ENCODE data around the gene POLR3E.
A peak's percentile ranks its signal among the peaks of the same experiment; 100 is the strongest.

Gene POLR3E

GRCh38 chr16:22297114-22297870 is at the start of gene POLR3E:
POLR3E (plus strand) TSS chr16:22297409; CDS start chr16:22302969, 5,560 bp downstream.
- DNase-seq, result peak; percentile 98
- in situ Hi-C loops (cut with HindIII; ENCODE audit: low pct_ligation_motif_present, low pct_unique_long_range_greater_than_20kb, low sequenced_read_pairs), result no loop called here

GRCh38 chr16:22250522-22250921 is 46.7 kb upstream of the POLR3E start:
- in situ Hi-C loops (cut with HindIII; ENCODE audit: low pct_ligation_motif_present, low pct_unique_long_range_greater_than_20kb, low sequenced_read_pairs), result no loop called here
- no peak for DNase-seq

- in situ Hi-C loops (cut with HindIII; ENCODE audit: low pct_ligation_motif_present, low pct_unique_long_range_greater_than_20kb, low sequenced_read_pairs), result no loop called here
Measured at GRCh38 chr16:22252317-22252716, 44.9 kb upstream of the POLR3E start.

GRCh38 chr16:22253272-22253671 is 43.9 kb upstream of the POLR3E start:
- in situ Hi-C loops (cut with HindIII; ENCODE audit: low pct_ligation_motif_present, low pct_unique_long_range_greater_than_20kb, low sequenced_read_pairs), result no loop called here
- no peak for DNase-seq

More at GRCh38 chr16:22252317-22252716, 44.9 kb upstream of the POLR3E start:
- DNase-seq, result no peak

- in situ Hi-C loops (cut with HindIII; ENCODE audit: low pct_ligation_motif_present, low pct_unique_long_range_greater_than_20kb, low sequenced_read_pairs), result no loop called here
- no peak for DNase-seq
Measured at GRCh38 chr16:22255335-22255734, 41.9 kb upstream of the POLR3E start.

- no peak for DNase-seq
- in situ Hi-C loops (cut with HindIII; ENCODE audit: low pct_ligation_motif_present, low pct_unique_long_range_greater_than_20kb, low sequenced_read_pairs), result no loop called here
Measured at GRCh38 chr16:22257440-22257839, 39.8 kb upstream of the POLR3E start.

- no peak for DNase-seq
- in situ Hi-C loops (cut with HindIII; ENCODE audit: low pct_ligation_motif_present, low pct_unique_long_range_greater_than_20kb, low sequenced_read_pairs), result no loop called here
Measured at GRCh38 chr16:22260490-22260889, 36.7 kb upstream of the POLR3E start.

- in situ Hi-C loops (cut with HindIII; ENCODE audit: low pct_ligation_motif_present, low pct_unique_long_range_greater_than_20kb, low sequenced_read_pairs), result no loop called here
- no peak for DNase-seq
Measured at GRCh38 chr16:22262460-22262859, 34.7 kb upstream of the POLR3E start.

GRCh38 chr16:22264786-22265185 is 32.4 kb upstream of the POLR3E start:
- in situ Hi-C loops (cut with HindIII; ENCODE audit: low pct_ligation_motif_present, low pct_unique_long_range_greater_than_20kb, low sequenced_read_pairs), result no loop called here
- DNase-seq, result no peak

- no peak for DNase-seq
- in situ Hi-C loops (cut with HindIII; ENCODE audit: low pct_ligation_motif_present, low pct_unique_long_range_greater_than_20kb, low sequenced_read_pairs), result no loop called here
Measured at GRCh38 chr16:22265351-22265750, 31.9 kb upstream of the POLR3E start.

GRCh38 chr16:22266546-22266945 is 30.7 kb upstream of the POLR3E start:
- in situ Hi-C loops (cut with HindIII; ENCODE audit: low pct_ligation_motif_present, low pct_unique_long_range_greater_than_20kb, low sequenced_read_pairs), result no loop called here
- DNase-seq, result no peak

- in situ Hi-C loops (cut with HindIII; ENCODE audit: low pct_ligation_motif_present, low pct_unique_long_range_greater_than_20kb, low sequenced_read_pairs), result no loop called here
- DNase-seq, result no peak
Measured at GRCh38 chr16:22267764-22268163, 29.4 kb upstream of the POLR3E start.

GRCh38 chr16:22270525-22270924 is 26.7 kb upstream of the POLR3E start:
- in situ Hi-C loops (cut with HindIII; ENCODE audit: low pct_ligation_motif_present, low pct_unique_long_range_greater_than_20kb, low sequenced_read_pairs), result no loop called here
- no peak for DNase-seq

- in situ Hi-C loops (cut with HindIII; ENCODE audit: low pct_ligation_motif_present, low pct_unique_long_range_greater_than_20kb, low sequenced_read_pairs), result no loop called here
- DNase-seq, result no peak
Measured at GRCh38 chr16:22272870-22273650, 24.1 kb upstream of the POLR3E start.

GRCh38 chr16:22274916-22275315 is 22.3 kb upstream of the POLR3E start:
- in situ Hi-C loops (cut with HindIII; ENCODE audit: low pct_ligation_motif_present, low pct_unique_long_range_greater_than_20kb, low sequenced_read_pairs), result no loop called here
- DNase-seq, result no peak

GRCh38 chr16:22278441-22279230 is 18.6 kb upstream of the POLR3E start:
- in situ Hi-C loops (cut with HindIII; ENCODE audit: low pct_ligation_motif_present, low pct_unique_long_range_greater_than_20kb, low sequenced_read_pairs), result no loop called here
- DNase-seq, result no peak

GRCh38 chr16:22282254-22282892 is 14.8 kb upstream of the POLR3E start:
- no peak for DNase-seq
- in situ Hi-C loops (cut with HindIII; ENCODE audit: low pct_ligation_motif_present, low pct_unique_long_range_greater_than_20kb, low sequenced_read_pairs), result no loop called here

- in situ Hi-C loops (cut with HindIII; ENCODE audit: low pct_ligation_motif_present, low pct_unique_long_range_greater_than_20kb, low sequenced_read_pairs), result no loop called here
- DNase-seq, result no peak
Measured at GRCh38 chr16:22284637-22285036, 12.6 kb upstream of the POLR3E start.

GRCh38 chr16:22285080-22285479 is 12.1 kb upstream of the POLR3E start:
- DNase-seq, result no peak
- in situ Hi-C loops (cut with HindIII; ENCODE audit: low pct_ligation_motif_present, low pct_unique_long_range_greater_than_20kb, low sequenced_read_pairs), result no loop called here
